ENCODE measurements around the gene MAD2L2.

The MAD2L2 gene

DNA sequence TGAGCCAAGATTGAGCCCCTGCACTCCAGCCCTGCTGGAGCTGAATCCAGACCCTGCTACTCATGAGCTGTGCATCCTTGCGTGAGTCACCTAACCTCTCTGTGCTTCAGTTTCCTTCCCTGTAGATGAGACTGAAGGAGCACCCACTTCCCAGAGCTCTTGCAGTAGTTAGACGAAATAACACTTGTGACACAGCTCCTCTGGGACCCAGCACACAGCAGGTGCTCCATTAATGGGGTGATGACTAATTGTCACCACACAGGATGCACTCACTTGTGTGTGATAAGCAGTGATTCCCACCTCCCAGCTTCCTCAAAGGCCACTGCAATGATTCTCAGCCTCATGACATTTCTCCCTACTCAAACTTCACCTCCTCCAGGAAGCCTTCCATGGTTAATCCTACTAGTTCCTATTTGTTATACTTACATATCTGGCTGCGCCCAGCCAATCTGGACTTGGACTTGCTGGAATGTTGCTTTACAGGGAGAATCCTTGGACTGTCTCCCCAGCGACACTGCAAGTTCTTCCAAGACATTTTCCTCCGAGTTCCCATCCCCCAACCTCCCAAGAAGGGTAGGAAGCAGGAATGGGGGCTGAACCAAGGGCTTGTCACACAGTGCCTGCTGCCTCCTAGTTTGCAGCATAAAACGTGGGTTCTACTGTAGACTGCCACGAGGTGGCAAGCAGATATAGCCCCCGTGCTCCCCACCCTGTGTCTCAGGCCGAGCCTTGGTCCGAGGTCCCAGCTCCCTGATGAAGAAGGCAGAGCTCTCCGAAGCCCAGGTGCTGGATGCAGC, 27.8 kb upstream of the MAD2L2 start:
- Histone ChIP-seq H3K4me3 (ENCODE audit: low read depth in 1 of 2, low read length in 1 of 2) (no peak overlapping the region), H3K9me3 (no peaks in the 10 kb centered on the region), H3K27ac (no peak overlapping the region), H3K36me3 (no peaks in the 10 kb centered on the region), H3K4me1 (ENCODE audit: control insufficient read depth in 1 of 2, insufficient read depth in 1 of 2, low read depth in 1 of 2, low read length in 1 of 2) (no peaks in the 10 kb centered on the region), H3K27me3 (peaks cover 56% of the 10 kb centered on the region)
- TF ChIP-seq, protein P1, sequence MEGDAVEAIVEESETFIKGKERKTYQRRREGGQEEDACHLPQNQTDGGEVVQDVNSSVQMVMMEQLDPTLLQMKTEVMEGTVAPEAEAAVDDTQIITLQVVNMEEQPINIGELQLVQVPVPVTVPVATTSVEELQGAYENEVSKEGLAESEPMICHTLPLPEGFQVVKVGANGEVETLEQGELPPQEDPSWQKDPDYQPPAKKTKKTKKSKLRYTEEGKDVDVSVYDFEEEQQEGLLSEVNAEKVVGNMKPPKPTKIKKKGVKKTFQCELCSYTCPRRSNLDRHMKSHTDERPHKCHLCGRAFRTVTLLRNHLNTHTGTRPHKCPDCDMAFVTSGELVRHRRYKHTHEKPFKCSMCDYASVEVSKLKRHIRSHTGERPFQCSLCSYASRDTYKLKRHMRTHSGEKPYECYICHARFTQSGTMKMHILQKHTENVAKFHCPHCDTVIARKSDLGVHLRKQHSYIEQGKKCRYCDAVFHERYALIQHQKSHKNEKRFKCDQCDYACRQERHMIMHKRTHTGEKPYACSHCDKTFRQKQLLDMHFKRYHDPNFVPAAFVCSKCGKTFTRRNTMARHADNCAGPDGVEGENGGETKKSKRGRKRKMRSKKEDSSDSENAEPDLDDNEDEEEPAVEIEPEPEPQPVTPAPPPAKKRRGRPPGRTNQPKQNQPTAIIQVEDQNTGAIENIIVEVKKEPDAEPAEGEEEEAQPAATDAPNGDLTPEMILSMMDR (IDR thresholded peaks at IDR 0.05), result no peak

DNA sequence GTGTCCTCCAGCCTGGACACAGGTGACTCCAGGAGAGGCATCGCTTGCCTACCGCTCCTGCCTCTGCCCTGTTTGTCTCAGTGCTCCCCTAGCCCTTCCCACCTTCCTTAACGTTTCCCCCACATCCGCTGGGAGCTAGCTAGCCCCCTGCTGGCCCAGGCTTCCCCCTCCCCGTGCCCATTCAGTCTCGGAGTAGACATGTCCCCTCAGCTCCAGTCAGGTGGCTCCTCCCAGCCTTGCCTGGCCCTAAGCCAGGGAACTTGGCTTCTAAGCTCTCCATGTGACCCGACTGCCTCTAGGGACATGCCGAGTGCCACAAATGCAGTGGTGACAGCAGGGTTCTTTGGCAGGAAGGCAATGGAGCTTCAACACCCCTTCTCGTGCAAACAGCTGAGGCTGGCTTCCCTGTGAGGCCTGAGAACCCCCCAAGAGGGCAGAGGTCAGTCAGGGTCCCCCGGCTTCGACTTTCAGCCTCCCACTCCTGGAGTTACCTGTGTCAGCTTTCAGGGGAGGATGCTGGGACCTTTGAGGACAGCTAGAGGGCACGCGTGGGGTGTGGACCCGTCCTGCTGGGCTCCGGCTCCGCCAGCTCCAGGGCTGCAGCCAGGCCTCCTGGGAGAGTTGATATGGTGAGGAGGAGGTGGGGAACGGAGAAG, 26.8 kb upstream of the MAD2L2 start:
- H3K36me3 ChIP-seq, result no peaks in the 10 kb centered on the region
- H3K9me3 ChIP-seq, result no peaks in the 10 kb centered on the region
- H3K27ac ChIP-seq, result no peak overlapping the region
- TF ChIP-seq, protein P1 (IDR thresholded peaks at IDR 0.05), result no peak
- no peak overlapping the region for H3K4me3 ChIP-seq (ENCODE audit: low read depth in 1 of 2, low read length in 1 of 2)
- H3K27me3 ChIP-seq, result peaks cover 66% of the 10 kb centered on the region
- no peaks in the 10 kb centered on the region for H3K4me1 ChIP-seq (ENCODE audit: control insufficient read depth in 1 of 2, insufficient read depth in 1 of 2, low read depth in 1 of 2, low read length in 1 of 2)

DNA sequence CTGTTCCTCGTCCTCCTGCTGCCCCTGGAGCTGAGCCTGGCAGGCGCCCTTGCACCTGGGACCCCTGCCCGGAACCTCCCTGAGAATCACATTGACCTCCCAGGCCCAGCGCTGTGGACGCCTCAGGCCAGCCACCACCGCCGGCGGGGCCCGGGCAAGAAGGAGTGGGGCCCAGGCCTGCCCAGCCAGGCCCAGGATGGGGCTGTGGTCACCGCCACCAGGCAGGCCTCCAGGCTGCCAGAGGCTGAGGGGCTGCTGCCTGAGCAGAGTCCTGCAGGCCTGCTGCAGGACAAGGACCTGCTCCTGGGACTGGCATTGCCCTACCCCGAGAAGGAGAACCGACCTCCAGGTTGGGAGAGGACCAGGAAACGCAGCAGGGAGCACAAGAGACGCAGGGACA, 25.3 kb upstream of the MAD2L2 start:
- no peaks in the 10 kb centered on the region for H3K4me1 ChIP-seq (ENCODE audit: control insufficient read depth in 1 of 2, insufficient read depth in 1 of 2, low read depth in 1 of 2, low read length in 1 of 2)
- H3K36me3 ChIP-seq, result no peaks in the 10 kb centered on the region
- no peaks in the 10 kb centered on the region for H3K9me3 ChIP-seq
- H3K27ac ChIP-seq, result no peak overlapping the region
- H3K4me3 ChIP-seq (ENCODE audit: low read depth in 1 of 2, low read length in 1 of 2), result no peak overlapping the region
- peaks cover 80% of the 10 kb centered on the region for H3K27me3 ChIP-seq
- TF ChIP-seq, protein P1 (IDR thresholded peaks at IDR 0.05), result no peak

DNA sequence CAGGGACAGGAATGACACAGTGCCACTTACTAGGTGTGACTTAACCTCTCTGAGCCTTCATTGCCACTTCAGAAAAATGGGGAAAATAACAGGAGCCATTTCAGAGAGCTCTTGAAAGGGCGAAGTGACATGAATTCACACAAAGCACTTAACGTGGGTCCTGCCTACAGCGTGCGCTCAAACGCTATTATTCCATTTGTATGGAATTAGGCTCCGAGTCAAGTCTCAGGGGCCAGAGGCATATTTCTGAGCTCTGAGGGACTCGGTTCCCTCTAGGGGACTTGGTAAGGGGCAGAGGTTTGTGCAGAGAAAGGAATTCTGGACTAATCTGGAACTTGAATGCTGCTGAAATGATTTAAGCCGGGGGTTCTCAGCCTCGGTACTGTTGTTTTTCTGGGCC, 24.6 kb upstream of the MAD2L2 start:
- Histone ChIP-seq H3K27ac (no peak overlapping the region), H3K4me1 (ENCODE audit: control insufficient read depth in 1 of 2, insufficient read depth in 1 of 2, low read depth in 1 of 2, low read length in 1 of 2) (no peaks in the 10 kb centered on the region), H3K9me3 (no peaks in the 10 kb centered on the region), H3K4me3 (ENCODE audit: low read depth in 1 of 2, low read length in 1 of 2) (no peak overlapping the region), H3K36me3 (no peaks in the 10 kb centered on the region), H3K27me3 (peaks cover 87% of the 10 kb centered on the region)
- TF ChIP-seq, protein P1 (IDR thresholded peaks at IDR 0.05), result no peak

DNA sequence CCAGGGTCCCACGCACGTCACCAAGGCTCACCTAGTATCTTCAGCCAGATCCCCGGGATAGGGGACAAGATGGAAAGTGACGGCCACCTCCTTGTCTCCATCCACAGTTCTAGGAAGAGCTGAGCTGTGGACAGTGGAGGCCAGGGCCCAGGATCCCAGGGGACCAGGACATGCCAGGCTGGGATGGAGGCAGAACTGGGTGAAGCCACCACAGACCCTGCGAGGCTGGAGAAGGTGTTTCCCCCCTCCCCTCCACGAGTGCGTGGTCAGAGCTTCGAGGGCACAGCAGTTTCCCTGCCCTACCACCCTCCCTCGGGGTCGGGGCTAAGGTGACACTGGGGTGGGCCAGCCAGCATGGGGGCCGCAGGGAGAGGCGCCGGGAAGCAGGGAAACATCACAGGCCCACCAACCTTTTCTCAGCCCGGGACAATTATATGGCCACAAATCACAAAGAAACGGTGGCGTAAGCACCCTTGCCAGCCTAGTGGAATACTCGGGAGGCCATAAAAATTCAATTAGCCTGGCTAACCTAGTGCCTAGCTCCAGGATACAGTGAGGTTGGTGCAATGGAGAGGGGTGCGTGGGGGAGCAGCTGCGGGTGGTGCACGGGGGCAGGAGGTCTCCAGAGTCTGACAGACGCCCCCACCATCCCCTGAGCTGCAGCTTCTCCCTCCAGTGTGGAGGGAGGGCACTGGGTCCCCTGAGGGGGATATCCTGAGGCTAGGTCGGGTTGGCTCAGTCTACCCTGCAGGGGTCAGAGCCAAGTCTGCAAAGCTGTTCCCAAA, 23.9 kb upstream of the MAD2L2 start:
- TF ChIP-seq, protein P1 (IDR thresholded peaks at IDR 0.05), result no peak
- H3K36me3 ChIP-seq, result no peaks in the 10 kb centered on the region
- H3K27ac ChIP-seq, result no peak overlapping the region
- no peaks in the 10 kb centered on the region for H3K9me3 ChIP-seq
- no peak overlapping the region for H3K4me3 ChIP-seq (ENCODE audit: low read depth in 1 of 2, low read length in 1 of 2)
- H3K4me1 ChIP-seq (ENCODE audit: control insufficient read depth in 1 of 2, insufficient read depth in 1 of 2, low read depth in 1 of 2, low read length in 1 of 2), result no peaks in the 10 kb centered on the region
- peaks cover 95% of the 10 kb centered on the region for H3K27me3 ChIP-seq

Measured in neutrophil (primary cell).